T-cell (primary cell): ENCODE measurements around the gene COBLL1. TPM values are rescaled to one million over a fixed set of nuclear protein-coding genes. Genes with fewer than 3 reads are reported as not detected.

Experiments used
- ATAC-seq, 4 experiments: fragments of 200-7000 bp in 3 of 4; fragments of 150-1000 bp in 1 of 4; cut with Tn5 transposase; replicated peaks in 1 of 4; 1 replicate in 3 of 4; 2 replicates in 1 of 4; pipeline ENCODE4 v1.10.0; 2021; ENCODE audit warnings: moderate library complexity in 3 of 4, mild to moderate bottlenecking in 2 of 4, moderate number of reproducible peaks in 1 of 4
- CTCF ChIA-PET, 2 donors: fragments of 300-600 bp; sonication (Branson Sonifier 250); formaldehyde crosslinking; loops; one replicate each; lab custom pipeline; 2022; ENCODE audit warnings: antibody characterized with exemption in 2 of 2; lab: Charles Lee
- POLR2A ChIA-PET, 2 donors: fragments of 300-600 bp; sonication (Branson Sonifier 250); formaldehyde crosslinking; loops; one replicate each; lab custom pipeline; 2022; ENCODE audit warnings: antibody characterized with exemption in 2 of 2; lab: Charles Lee
- DNase-seq, 35 experiments: peaks; one replicate each; pipeline versions ENCODE4 v3.0.0 to v3.0.0-alpha.2; 2013 to 2023
- H3K27ac ChIP-seq: one replicate; pipeline ENCODE4 v1.5.1; 2013; ENCODE audit warnings: low read length
- H3K27me3 ChIP-seq, 2 experiments: replicated peaks in 1 of 2; 1 replicate in 1 of 2; 2 replicates in 1 of 2; pipeline versions ENCODE4 v1.6.1 to v1.7.0; 2013; ENCODE audit warnings: low read length in 1 of 2, mixed read lengths in 1 of 2; ENCODE audit not compliant: control insufficient read depth in 2 of 2, insufficient read depth in 2 of 2; ENCODE audit errors: extremely low read depth in 1 of 2
- H3K36me3 ChIP-seq, 2 donors: 1 replicate in 1 of 2; 2 replicates in 1 of 2; pipeline versions ENCODE4 v1.6.1 to v1.7.0; 2013; ENCODE audit warnings: low read length in 1 of 2; ENCODE audit not compliant: control insufficient read depth in 2 of 2, insufficient read depth in 1 of 2; ENCODE audit errors: extremely low read depth in 1 of 2
- H3K4me1 ChIP-seq, 2 experiments: 1 replicate in 1 of 2; 2 replicates in 1 of 2; pipeline versions ENCODE4 v1.6.1 to v1.7.0; 2013; ENCODE audit warnings: low read length in 2 of 2, mixed read lengths in 1 of 2; ENCODE audit not compliant: insufficient read depth in 2 of 2, control insufficient read depth in 1 of 2; ENCODE audit errors: extremely low read depth in 1 of 2
- H3K4me3 ChIP-seq, 2 donors: 1 replicate in 1 of 2; 2 replicates in 1 of 2; pipeline versions ENCODE4 v1.5.1 to v1.7.0; 2013; ENCODE audit warnings: mild to moderate bottlenecking in 2 of 2, low read length in 1 of 2, moderate library complexity in 1 of 2; ENCODE audit not compliant: control insufficient read depth in 1 of 2; ENCODE audit errors: extremely low read depth in 1 of 2
- H3K9me3 ChIP-seq: 2 replicates; pipeline ENCODE4 v1.7.0; 2013
- H3K27ac Mint-ChIP-seq, 2 donors: one replicate each; pipeline ENCODE4 v1.8.0; 2020 to 2021; ENCODE audit warnings: mild to moderate bottlenecking in 2 of 2, mixed read lengths in 2 of 2
- H3K27me3 Mint-ChIP-seq, 2 donors: one replicate each; pipeline ENCODE4 v1.8.0; 2021 to 2022; ENCODE audit warnings: mixed read lengths in 2 of 2
- H3K36me3 Mint-ChIP-seq: one replicate; pipeline ENCODE4 v1.8.0; 2021; ENCODE audit warnings: mixed read lengths
- H3K4me1 Mint-ChIP-seq, 3 donors: one replicate each; pipeline ENCODE4 v1.8.0; 2020 to 2022; ENCODE audit warnings: mixed read lengths in 3 of 3, mild to moderate bottlenecking in 1 of 3
- H3K4me3 Mint-ChIP-seq, 3 donors: one replicate each; pipeline ENCODE4 v1.8.0; 2020 to 2022; ENCODE audit warnings: mild to moderate bottlenecking in 3 of 3, mixed read lengths in 3 of 3, moderate library complexity in 3 of 3
- H3K9me3 Mint-ChIP-seq, 3 donors: one replicate each; pipeline ENCODE4 v1.8.0; 2020 to 2022; ENCODE audit warnings: mixed read lengths in 3 of 3
- WGBS: methylation state at CpG from one replicate; pipeline ENCODE4 v1.1.5; 2013; ENCODE audit warnings: missing lambda C conversion rate; ENCODE audit not compliant: insufficient coverage; 5-methylcytosine and 5-hydroxymethylcytosine counted together
- total RNA-seq, 35 experiments: library from RNA in 6 of 35; stranded (reverse) in 6 of 35; fragments of 120-200 nt in 1 of 35; gene quantifications; one replicate each; pipeline versions ENCODE4 v1.2.1 to v1.2.4 and lab custom pipeline; 2013 to 2026

The COBLL1 gene
- total RNA-seq, 5 donors from 2014 or later (not counting 1 experiment from before 2014, with no cell fraction given): 0.68 to 5.1 (median 1.9) TPM

- DNase-seq (no peak), ATAC-seq (no peak)
- peaks cover 0 to 3% (median 0%) of the 10 kb centered on the region in 3 donors for H3K9me3 Mint-ChIP-seq
- Histone ChIP-seq H3K9me3 (no peaks in the 10 kb centered on the region), H3K4me1 (no peaks in the 10 kb centered on the region), H3K36me3 (no peaks in the 10 kb centered on the region), H3K27me3 (no peaks in the 10 kb centered on the region), H3K27ac (no peak overlapping the region), H3K4me3 (no peak overlapping the region)
- POLR2A ChIA-PET: no interaction called here
- no peaks in the 10 kb centered on the region for H3K36me3 Mint-ChIP-seq
- CTCF ChIA-PET: no interaction called here
- no peak overlapping the region for H3K4me3 Mint-ChIP-seq
- no peaks in the 10 kb centered on the region for H3K27me3 Mint-ChIP-seq
- no peak overlapping the region for H3K27ac Mint-ChIP-seq
- H3K4me1 Mint-ChIP-seq: no peaks in the 10 kb centered on the region
Observed at GRCh38 chr2:164794016-164794415, 47.6 kb downstream of the COBLL1 start.

GRCh38 chr2:164793529-164793928, 48.1 kb downstream of the COBLL1 start:
- H3K4me1 Mint-ChIP-seq: no peaks in the 10 kb centered on the region
- no peak for ATAC-seq
- ChIA-PET POLR2A (no interaction called here), CTCF (no interaction called here)
- H3K9me3 ChIP-seq: no peaks in the 10 kb centered on the region
- H3K36me3 ChIP-seq: no peaks in the 10 kb centered on the region
- H3K4me3 Mint-ChIP-seq: no peak overlapping the region
- no peaks in the 10 kb centered on the region for H3K4me1 ChIP-seq
- DNase-seq: no peak
- no peaks in the 10 kb centered on the region for H3K36me3 Mint-ChIP-seq
- H3K27me3 ChIP-seq: no peaks in the 10 kb centered on the region
- H3K27ac Mint-ChIP-seq: no peak overlapping the region
- no peaks in the 10 kb centered on the region for H3K27me3 Mint-ChIP-seq
- peaks cover 0 to 3% (median 0%) of the 10 kb centered on the region in 3 donors for H3K9me3 Mint-ChIP-seq
- no CpG with 5 or more reads among the region's 1 CpG for WGBS
- H3K27ac ChIP-seq: no peak overlapping the region
- H3K4me3 ChIP-seq: no peak overlapping the region

GRCh38 chr2:164792316-164793170, 49.1 kb downstream of the COBLL1 start:
- H3K4me3 ChIP-seq: no peak overlapping the region
- H3K36me3 ChIP-seq: no peaks in the 10 kb centered on the region
- no peaks in the 10 kb centered on the region for H3K4me1 ChIP-seq
- no peak overlapping the region for H3K4me3 Mint-ChIP-seq
- ChIA-PET POLR2A (no interaction called here), CTCF (no interaction called here)
- no peaks in the 10 kb centered on the region for H3K36me3 Mint-ChIP-seq
- peaks cover 0 to under 1% (median 0%) of the 10 kb centered on the region in 3 donors for H3K9me3 Mint-ChIP-seq
- H3K4me1 Mint-ChIP-seq: no peaks in the 10 kb centered on the region
- no peak overlapping the region for H3K27ac ChIP-seq
- H3K9me3 ChIP-seq: no peaks in the 10 kb centered on the region
- no peaks in the 10 kb centered on the region for H3K27me3 Mint-ChIP-seq
- DNase-seq (no peak), ATAC-seq (no peak)
- no peak overlapping the region for H3K27ac Mint-ChIP-seq
- whole genome bisulfite sequencing: 73% methylated on average over 2 of the region's 5 CpGs
- H3K27me3 ChIP-seq: no peaks in the 10 kb centered on the region

- Histone ChIP-seq H3K36me3 (no peaks in the 10 kb centered on the region), H3K4me3 (no peak overlapping the region), H3K4me1 (peaks cover 0 to 2% of the 10 kb centered on the region in 2 experiments), H3K27me3 (no peaks in the 10 kb centered on the region), H3K9me3 (no peaks in the 10 kb centered on the region), H3K27ac (no peak overlapping the region)
- Mint-ChIP-seq H3K27ac (no peak overlapping the region), H3K36me3 (no peaks in the 10 kb centered on the region), H3K4me3 (no peak overlapping the region), H3K27me3 (no peaks in the 10 kb centered on the region), H3K4me1 (no peaks in the 10 kb centered on the region), H3K9me3 (no peaks in the 10 kb centered on the region)
- ChIA-PET CTCF (no interaction called here), POLR2A (no interaction called here)
- DNase-seq: no peak
- ATAC-seq: no peak
- 92% methylated on average over 2 of the region's 5 CpGs for WGBS
Observed at GRCh38 chr2:164789968-164790367, 51.7 kb downstream of the COBLL1 start.

- 52% methylated on average over 2 of the region's 2 CpGs for WGBS
- POLR2A ChIA-PET: interaction anchor here in 1 of 2 donors (0.6 kb wide), 1 partner anchor 18 kb away, joined by 3 read pairs; no protein-coding TSS in a partner anchor
- no peak for ATAC-seq
- Histone ChIP-seq H3K27me3 (no peaks in the 10 kb centered on the region), H3K27ac (no peak overlapping the region), H3K4me3 (no peak overlapping the region), H3K4me1 (peaks cover 0 to 2% of the 10 kb centered on the region in 2 experiments), H3K36me3 (no peaks in the 10 kb centered on the region), H3K9me3 (no peaks in the 10 kb centered on the region)
- no peak overlapping the region for H3K4me3 Mint-ChIP-seq
- H3K27ac Mint-ChIP-seq: no peak overlapping the region
- H3K36me3 Mint-ChIP-seq: no peaks in the 10 kb centered on the region
- no peak for DNase-seq
- H3K27me3 Mint-ChIP-seq: no peaks in the 10 kb centered on the region
- H3K9me3 Mint-ChIP-seq: no peaks in the 10 kb centered on the region
- CTCF ChIA-PET: interaction anchor here in 1 of 2 donors (0.7 kb wide), 1 partner anchor 10 kb away, joined by 3 read pairs; no protein-coding TSS in a partner anchor
- no peaks in the 10 kb centered on the region for H3K4me1 Mint-ChIP-seq
Observed at GRCh38 chr2:164786787-164787186, 54.8 kb downstream of the COBLL1 start.

GRCh38 chr2:164785457-164785856, 56.2 kb downstream of the COBLL1 start:
- Mint-ChIP-seq H3K4me1 (no peaks in the 10 kb centered on the region), H3K36me3 (no peaks in the 10 kb centered on the region), H3K27ac (no peak overlapping the region), H3K4me3 (no peak overlapping the region), H3K27me3 (no peaks in the 10 kb centered on the region), H3K9me3 (no peaks in the 10 kb centered on the region)
- WGBS: 20% methylated on average over 1 of the region's 1 CpG
- H3K36me3 ChIP-seq: no peaks in the 10 kb centered on the region
- DNase-seq (no peak), ATAC-seq (no peak)
- H3K4me3 ChIP-seq: no peak overlapping the region
- peaks cover 0 to 2% of the 10 kb centered on the region in 2 experiments for H3K4me1 ChIP-seq
- POLR2A ChIA-PET: no interaction called here
- H3K27ac ChIP-seq: no peak overlapping the region
- no peaks in the 10 kb centered on the region for H3K27me3 ChIP-seq
- CTCF ChIA-PET: no interaction called here
- H3K9me3 ChIP-seq: no peaks in the 10 kb centered on the region
